ENCODE results near the gene INPP5J. TPM values are rescaled to one million over a fixed set of nuclear protein-coding genes. Genes with fewer than 3 reads are reported as not detected.

INPP5J gene
- total and polyA plus RNA-seq, 2 experiments from 2014 or later, result 19.8 to 26.0 TPM

DNA sequence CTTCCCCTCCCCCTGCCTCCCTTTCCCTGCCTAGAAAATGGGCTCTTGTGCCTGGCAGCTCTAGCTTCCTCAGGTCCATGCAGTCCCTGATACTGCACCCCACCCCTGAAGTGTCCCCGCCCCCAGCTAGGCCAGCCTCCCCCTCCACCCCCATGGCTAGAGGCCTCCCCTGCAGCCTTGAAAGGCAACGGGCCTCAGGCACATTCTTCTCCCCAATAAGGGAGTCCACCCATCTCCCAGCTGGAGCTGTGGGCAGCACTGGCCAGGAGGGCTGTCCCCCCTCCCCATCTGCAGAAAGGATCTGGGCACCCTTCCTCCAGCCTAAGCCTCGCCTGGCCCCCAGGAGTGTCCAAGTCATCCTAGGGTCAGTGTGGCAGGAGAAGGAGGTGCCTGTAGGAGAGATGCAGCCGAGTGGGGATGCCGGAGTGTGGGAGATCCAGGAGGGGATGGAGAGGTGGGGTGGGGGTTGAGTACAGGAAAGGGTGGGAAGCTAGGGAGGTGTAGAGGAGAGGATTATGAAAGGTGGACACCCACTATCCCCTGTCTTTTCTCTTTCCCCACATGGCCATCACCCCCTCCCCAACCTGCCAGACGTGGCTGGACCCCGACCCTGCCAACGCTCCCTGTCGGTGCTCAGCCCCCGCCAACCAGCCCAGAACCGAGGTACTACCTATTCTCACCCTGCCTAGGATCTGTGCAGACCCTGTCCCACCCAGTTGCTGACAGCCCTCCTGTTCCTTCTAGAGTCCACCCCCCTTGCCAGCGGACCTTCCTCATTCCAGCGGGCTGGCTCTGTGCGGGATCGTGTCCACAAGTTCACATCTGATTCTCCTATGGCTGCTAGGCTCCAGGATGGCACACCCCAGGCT lies 32.3 kb upstream of the INPP5J start:
- no peaks in the 10 kb centered on the region for H3K36me3 ChIP-seq
- H3K27ac ChIP-seq, result no peak overlapping the region
- no peak for DNase-seq (ENCODE audit: low read depth in 1 of 2, low spot score in 1 of 2)
- TF ChIP-seq, protein P1, sequence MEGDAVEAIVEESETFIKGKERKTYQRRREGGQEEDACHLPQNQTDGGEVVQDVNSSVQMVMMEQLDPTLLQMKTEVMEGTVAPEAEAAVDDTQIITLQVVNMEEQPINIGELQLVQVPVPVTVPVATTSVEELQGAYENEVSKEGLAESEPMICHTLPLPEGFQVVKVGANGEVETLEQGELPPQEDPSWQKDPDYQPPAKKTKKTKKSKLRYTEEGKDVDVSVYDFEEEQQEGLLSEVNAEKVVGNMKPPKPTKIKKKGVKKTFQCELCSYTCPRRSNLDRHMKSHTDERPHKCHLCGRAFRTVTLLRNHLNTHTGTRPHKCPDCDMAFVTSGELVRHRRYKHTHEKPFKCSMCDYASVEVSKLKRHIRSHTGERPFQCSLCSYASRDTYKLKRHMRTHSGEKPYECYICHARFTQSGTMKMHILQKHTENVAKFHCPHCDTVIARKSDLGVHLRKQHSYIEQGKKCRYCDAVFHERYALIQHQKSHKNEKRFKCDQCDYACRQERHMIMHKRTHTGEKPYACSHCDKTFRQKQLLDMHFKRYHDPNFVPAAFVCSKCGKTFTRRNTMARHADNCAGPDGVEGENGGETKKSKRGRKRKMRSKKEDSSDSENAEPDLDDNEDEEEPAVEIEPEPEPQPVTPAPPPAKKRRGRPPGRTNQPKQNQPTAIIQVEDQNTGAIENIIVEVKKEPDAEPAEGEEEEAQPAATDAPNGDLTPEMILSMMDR (IDR thresholded peaks at IDR 0.05; ENCODE audit: low read depth, low read length), result no peak
- H3K9me3 ChIP-seq (ENCODE audit: low read depth), result no peaks in the 10 kb centered on the region
- H3K27me3 ChIP-seq, result no peaks in the 10 kb centered on the region
- H3K4me1 ChIP-seq (ENCODE audit: low read depth), result peaks cover 10% of the 10 kb centered on the region
- H3K4me3 ChIP-seq, result no peak overlapping the region

DNA sequence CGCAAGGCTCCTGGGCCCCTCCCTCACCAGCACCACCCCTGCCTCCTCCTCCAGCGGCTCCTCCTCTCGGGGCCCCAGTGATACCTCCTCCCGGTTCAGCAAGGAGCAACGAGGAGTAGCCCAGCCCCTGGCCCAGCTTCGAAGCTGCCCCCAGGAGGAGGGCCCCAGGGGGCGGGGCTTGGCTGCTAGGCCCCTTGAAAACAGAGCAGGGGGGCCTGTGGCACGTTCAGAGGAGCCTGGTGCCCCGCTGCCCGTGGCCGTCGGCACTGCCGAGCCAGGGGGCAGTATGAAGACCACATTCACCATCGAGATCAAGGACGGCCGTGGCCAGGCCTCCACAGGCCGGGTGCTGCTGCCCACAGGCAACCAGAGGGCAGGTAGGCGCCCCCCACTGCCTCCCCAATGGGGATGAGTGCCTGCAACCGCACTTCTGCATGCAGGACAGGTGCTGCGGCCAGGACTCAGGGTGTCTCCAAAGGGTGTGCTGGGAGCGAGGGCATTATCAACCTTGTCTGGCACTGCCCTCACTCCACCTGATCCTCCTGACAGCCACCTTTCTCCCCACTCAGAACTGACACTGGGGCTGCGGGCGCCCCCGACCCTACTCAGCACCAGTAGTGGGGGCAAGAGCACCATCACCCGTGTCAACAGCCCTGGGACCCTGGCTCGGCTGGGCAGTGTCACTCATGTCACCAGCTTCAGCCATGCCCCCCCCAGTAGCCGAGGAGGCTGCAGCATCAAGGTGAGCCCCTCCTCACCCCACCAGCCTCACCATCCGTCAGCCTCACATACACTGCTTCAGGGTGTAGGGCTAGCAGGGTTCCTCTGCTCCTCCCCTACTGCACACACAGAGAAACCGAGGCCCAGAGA lies 31.4 kb upstream of the INPP5J start:
- Histone ChIP-seq H3K27me3 (no peaks in the 10 kb centered on the region), H3K27ac (no peak overlapping the region), H3K4me1 (ENCODE audit: low read depth) (peaks cover 10% of the 10 kb centered on the region), H3K36me3 (no peaks in the 10 kb centered on the region), H3K9me3 (ENCODE audit: low read depth) (no peaks in the 10 kb centered on the region), H3K4me3 (no peak overlapping the region)
- TF ChIP-seq, protein P1 (IDR thresholded peaks at IDR 0.05; ENCODE audit: low read depth, low read length), result no peak
- no peak for DNase-seq (ENCODE audit: low read depth in 1 of 2, low spot score in 1 of 2)

DNA sequence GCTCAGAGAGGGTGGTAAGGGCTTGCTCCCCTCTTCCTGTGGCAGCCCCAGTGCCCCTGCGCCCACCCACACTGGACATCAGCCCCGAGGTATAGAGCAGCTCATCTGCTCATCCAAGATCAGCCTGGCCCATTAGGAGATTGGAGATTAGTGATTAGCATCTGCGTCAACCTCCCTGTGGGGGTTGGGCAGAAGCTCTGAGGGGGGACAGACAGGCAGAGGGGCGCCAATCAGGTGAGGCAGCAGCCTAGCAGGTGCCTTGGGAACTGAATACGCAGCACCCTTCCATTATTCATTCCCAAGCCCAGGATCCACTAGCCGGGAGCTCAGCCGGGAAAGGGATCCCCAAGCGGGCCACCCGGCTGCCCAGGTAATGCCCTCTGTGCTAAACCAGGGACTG lies 30.6 kb upstream of the INPP5J start:
- Histone ChIP-seq H3K27me3 (no peaks in the 10 kb centered on the region), H3K4me3 (no peak overlapping the region), H3K27ac (no peak overlapping the region), H3K4me1 (ENCODE audit: low read depth) (peaks cover 10% of the 10 kb centered on the region), H3K36me3 (no peaks in the 10 kb centered on the region), H3K9me3 (ENCODE audit: low read depth) (no peaks in the 10 kb centered on the region)
- DNase-seq (ENCODE audit: low read depth in 1 of 2, low spot score in 1 of 2), result no peak
- TF ChIP-seq, protein P1 (IDR thresholded peaks at IDR 0.05; ENCODE audit: low read depth, low read length), result no peak

DNA sequence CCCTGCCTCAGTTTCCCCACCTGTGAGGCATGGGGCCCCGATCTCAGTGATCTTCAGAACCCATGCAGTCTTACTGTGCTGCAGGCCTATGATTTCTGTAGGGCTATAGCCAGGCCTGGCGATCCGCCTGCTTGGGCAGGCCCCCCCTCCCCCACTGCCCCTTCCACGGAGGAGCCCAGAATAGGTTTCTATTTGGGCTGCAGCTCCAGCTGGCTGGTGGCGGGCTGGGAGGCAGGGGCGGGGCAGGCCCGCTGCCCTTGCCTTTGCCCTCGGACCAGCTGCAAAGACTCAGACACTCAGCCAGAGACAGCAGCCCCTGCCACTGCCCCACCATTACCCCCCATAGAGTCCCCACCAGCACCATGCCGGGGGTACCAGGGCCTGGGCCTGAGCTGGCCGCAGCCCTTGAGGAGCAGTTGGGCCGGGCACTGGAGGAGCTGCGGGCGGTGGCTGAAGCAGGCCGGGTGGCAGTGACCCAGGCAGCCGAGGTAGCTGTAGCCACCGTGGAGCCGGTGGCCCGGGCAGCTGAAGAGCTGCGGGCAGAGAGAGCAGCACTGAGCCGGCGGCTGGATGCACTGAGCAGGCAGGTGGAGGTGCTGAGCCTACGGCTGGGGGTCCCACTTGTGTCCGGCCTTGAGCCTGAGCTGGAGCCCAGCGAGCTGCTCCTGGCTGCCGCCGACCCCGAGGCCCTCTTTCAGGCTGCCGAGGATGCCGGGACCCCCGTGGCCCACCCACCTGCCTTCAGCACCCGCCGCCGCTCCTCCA lies 29.5 kb upstream of the INPP5J start:
- H3K27me3 ChIP-seq, result no peaks in the 10 kb centered on the region
- peak in 1 of 2 donors; percentile 76 for DNase-seq (ENCODE audit: low read depth in 1 of 2, low spot score in 1 of 2)
- peaks cover 10% of the 10 kb centered on the region for H3K4me1 ChIP-seq (ENCODE audit: low read depth)
- H3K27ac ChIP-seq, result no peak overlapping the region
- no peaks in the 10 kb centered on the region for H3K36me3 ChIP-seq
- H3K9me3 ChIP-seq (ENCODE audit: low read depth), result no peaks in the 10 kb centered on the region
- TF ChIP-seq, protein P1 (IDR thresholded peaks at IDR 0.05; ENCODE audit: low read depth, low read length), result no peak
- H3K4me3 ChIP-seq, result no peak overlapping the region

DNA sequence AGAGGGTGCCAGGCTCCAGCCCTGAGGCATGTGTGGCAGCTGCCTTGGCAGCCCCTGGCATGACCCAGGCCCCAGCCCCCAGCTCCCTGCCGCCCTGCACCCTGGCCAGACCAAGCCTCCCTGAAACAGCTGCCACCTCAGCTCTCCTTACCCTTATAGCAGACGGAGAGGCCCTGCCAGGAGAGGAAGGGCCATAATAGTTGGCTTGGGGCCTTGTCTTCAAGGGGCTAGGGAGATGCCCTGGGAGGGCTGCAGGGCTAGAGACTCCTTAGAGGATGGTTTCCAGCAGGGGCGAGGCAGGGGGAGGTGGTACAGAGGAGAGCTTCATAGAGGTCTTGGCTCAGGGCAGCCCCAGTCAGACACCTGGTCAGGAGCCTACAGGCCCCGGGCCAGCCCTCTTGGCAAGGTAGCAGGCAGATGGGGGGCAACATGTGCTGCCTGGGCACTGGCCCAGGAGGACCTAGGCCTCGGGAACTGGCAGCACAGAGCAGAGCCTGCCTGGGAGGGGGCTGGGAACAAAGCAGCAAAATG lies 28.7 kb upstream of the INPP5J start:
- H3K4me1 ChIP-seq (ENCODE audit: low read depth), result peaks cover 13% of the 10 kb centered on the region
- no peaks in the 10 kb centered on the region for H3K9me3 ChIP-seq (ENCODE audit: low read depth)
- H3K27ac ChIP-seq, result no peak overlapping the region
- no peak overlapping the region for H3K4me3 ChIP-seq
- H3K36me3 ChIP-seq, result no peaks in the 10 kb centered on the region
- TF ChIP-seq, protein P1 (IDR thresholded peaks at IDR 0.05; ENCODE audit: low read depth, low read length), result no peak
- H3K27me3 ChIP-seq, result no peaks in the 10 kb centered on the region
- no peak for DNase-seq (ENCODE audit: low read depth in 1 of 2, low spot score in 1 of 2)

Measured in cardiac muscle cell (in vitro differentiated cells and primary cell).